NCI-H1417 (cell line): Measurements from ENCODE around the gene PRG3.
"Not testable (repeated sequence)": the region's sequence is repeated elsewhere in the genome, so short reads cannot be mapped to it uniquely, and the experiment has no call there.

Source experiments
- DNase-seq, 3 experiments: peaks; one replicate each; lab custom pipeline; 2025; lab: John Stamatoyannopoulos, UW

Gene PRG3

DNA sequence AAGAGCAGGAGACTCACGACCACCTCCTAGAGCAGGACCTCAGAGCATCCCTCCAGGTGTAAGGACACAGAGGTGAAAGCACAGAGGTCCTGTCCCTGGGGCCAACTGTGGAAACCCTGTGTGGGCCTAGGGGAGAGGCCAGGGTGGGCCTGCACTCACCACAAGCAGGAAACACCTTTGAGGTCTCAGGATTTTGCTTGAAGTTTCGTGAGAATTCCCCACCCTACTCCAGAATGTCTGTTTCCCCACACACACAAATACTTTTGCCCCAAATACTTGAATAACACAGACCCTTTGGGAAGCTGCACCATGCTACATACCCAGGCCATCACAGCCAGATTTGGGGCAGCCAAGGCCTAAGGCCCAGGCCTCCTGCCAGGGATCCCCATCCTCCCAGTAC lies 27.8 kb upstream of the PRG3 start:
- no peak for DNase-seq

DNA sequence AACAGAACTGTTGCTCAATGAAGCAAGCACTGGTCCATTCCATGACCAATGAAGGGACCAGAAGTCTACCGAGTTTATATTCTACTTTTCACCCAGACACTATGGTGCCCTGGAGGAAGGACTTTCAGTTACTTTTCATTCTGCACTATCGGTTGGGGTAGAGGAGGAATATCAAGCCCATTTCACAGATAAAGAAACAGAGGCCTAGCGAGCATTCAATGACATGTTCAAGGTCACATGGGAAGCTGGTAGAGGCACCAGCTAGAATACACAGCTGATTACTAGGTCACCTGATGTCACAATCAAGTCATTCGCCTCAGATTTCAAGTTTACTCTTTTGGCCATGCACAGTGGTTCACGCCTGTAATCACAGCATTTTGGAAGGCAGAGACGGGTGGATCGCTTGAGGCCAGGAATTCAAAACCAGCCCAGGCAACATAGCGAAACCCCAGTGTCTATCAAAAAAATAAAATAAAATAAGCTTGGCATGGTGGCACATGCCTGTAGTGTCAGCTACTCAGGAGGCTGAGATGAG lies 27.1 kb upstream of the PRG3 start:
- DNase-seq: no peak

- peak in 1 of 3 experiments; percentile 6 for DNase-seq
These were observed 26.3 kb upstream of the PRG3 start for GRCh38 chr11:57407010-57407920.

GRCh38 chr11:57406337-57406904 lies 25.5 kb upstream of the PRG3 start:
- no peak for DNase-seq

DNA sequence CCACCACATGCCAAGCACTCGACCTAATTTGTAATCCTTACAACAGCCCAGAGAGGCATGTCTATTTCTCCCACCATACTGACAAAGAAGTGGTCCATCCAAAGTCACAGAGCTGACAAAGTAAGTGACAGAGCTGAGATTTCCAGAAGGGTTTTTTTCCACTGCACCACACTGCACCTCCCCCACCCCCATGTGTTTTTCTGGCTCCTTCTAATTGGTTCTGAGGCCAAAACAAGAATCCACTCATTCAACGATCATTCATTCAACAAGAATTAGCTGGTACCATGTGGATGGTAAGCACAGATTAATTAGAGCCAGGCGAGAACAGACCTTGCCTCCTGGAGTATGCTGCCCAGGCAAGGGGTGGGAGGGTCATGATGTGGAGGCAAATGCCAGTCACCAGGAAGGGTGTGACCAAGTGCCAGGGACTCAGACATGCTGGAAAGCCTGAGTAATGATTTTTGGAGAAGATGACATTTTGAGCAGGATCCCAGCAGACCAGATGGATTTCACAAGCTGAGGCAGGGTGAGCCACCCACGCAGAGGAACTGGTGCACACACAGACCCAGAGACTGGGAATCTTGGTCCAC lies 24.4 kb upstream of the PRG3 start:
- DNase-seq: no peak

GRCh38 chr11:57403802-57404147 lies 22.8 kb upstream of the PRG3 start:
- DNase-seq: no peak

GRCh38 chr11:57403003-57403801 lies 22.3 kb upstream of the PRG3 start:
- not testable (repeated sequence) for DNase-seq

DNA sequence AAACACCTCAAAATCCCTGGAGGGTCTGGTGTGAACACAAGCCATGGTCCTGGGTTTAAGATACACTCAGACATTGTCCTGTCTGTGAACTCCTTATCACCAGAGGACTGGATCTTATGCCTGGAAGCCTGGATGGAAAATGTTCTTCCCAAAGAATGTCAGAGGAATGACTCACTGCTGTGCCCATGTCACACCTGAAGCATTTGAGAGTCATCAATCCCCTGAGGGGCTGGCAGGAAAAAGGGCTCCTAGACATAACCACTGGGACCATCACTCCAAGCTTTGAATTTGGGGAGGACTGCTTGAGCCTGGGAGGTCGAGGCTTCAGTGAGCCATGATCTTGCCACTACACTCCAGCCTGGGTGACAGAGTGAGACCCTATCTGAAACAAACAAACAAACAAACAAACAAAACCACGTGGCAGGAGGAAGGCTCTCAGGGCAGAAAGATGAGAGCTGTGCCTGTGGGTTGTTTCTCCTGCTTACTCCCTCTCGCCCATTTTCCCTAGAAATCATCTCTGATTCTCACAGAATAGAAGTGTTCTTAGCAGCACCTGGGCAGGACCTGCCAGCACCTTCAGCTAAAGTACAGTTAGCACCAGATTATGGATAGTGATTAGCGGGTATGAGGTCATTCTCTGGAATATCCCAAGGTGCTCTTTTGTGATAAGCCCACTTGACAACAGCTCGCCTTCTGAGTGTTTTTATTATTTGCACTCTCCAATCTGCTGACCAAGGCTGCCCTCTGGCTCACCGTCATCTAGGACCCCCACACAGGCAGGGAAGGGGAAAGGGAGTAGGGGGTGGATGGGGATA lies 21.4 kb upstream of the PRG3 start:
- DNase-seq: peak in 1 of 3 experiments; percentile 35

- DNase-seq: no peak
These were observed 19.1 kb upstream of the PRG3 start for GRCh38 chr11:57399972-57400578.

DNA sequence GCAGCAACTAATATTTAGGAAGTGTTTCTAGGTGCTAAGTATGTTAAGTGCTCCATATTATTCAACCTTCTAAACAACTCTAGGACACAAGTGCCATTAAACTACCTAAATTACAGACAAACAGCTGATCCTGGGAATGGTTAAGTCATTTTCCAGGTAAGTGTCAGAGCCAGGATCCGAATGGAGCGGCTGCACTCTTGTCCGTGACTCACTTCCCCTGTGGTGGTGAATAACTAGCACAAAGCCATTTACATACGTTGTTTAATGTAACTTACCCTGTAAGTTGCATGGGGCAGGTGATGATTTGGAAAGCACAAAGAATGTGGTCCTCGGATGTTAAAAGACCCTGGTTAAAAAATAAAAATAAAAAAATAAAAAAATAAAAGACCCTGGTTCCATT lies 18.3 kb upstream of the PRG3 start:
- no peak for DNase-seq

GRCh38 chr11:57397394-57397990 lies 16.5 kb upstream of the PRG3 start:
- no peak for DNase-seq

DNA sequence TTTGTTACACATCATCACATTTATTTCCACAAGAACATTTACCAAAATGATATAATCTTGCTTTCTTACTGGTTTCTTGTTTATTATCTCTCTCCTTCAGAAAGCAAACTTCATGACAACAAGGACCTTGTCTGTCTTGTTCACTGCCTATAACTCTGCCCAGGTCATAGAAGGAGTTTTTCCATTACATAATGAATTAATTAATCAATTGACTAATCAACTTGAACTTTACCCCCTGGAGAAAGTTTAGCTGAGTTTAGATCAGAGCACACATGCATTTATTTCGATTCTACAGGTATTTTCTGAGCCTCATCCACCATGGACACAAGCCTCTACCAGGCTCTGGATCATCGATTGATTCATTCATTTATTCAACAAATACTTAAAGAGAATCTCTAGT lies 15.8 kb upstream of the PRG3 start:
- no peak for DNase-seq

DNA sequence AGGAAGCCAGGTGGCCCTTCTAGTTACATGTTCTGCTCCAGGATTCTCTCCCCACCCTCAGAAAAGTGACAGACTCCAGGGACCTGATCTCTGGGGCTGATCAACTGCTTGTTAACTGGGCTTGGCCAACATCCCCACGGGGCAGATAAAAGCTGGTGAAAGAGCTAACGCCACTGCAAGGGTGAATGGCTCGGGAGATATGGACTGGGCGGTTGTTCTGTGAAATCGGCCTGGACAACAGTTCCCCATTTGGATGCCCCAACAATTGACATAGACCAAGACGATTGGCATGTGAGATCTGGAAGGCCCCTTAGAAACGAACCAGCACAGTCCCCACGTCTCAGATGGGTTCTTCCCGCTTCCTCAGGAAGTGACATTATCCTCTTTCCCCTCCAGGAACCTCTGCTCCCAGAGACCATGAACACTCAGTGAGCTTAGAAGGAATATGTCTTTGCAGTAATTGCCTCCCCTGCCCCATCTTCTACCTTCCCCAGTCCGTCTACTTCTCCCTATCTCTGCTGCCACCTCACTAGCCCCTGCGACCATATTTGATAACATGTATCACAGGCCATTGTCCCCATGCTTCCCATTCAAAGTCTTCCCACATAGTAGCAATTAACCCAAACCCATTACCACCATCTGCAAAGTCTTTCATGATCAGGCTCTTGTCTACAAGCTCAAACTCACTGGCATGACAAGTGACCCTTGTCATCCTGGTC lies 15.1 kb upstream of the PRG3 start:
- no peak for DNase-seq

GRCh38 chr11:57394203-57394965 lies 13.4 kb upstream of the PRG3 start:
- DNase-seq: no peak

DNA sequence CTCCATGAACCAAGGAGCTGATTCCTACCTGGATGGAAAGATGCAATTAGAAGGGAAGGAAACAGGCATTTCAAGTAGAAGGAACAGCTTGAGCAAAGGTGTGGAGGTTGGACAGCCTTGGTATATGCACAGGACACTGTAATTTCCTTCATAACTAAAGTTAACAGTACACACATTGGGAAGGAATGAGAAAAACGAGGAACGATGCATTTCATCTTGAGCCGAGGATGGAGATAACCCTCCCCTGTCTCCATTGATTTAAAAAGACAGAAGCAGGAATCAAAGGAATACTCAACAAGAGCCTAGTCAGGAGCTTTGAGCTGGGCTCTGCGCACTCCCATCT lies 11.8 kb upstream of the PRG3 start:
- DNase-seq: no peak

- DNase-seq: no peak
These were observed 11.3 kb upstream of the PRG3 start for GRCh38 chr11:57392066-57392762.

DNA sequence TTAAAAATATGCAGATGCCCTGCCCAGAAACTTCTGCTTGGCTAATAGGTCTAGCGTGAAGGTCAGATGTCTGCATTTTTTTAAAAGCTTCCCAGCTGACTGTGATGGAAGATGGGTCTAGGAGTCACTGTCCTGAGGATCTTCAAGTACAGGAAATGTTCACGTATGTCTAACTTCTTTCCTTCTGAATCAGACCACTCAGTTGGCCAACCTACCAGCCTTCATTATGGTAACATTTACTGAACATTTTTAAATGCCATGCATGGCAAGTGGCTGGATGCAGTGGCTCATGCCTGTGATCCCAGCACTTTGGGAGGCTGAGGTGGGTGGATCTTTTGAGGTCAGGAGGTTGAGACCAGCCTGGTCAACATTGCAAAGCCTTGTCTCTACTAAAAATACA lies 10.6 kb upstream of the PRG3 start:
- DNase-seq: no peak

DNA sequence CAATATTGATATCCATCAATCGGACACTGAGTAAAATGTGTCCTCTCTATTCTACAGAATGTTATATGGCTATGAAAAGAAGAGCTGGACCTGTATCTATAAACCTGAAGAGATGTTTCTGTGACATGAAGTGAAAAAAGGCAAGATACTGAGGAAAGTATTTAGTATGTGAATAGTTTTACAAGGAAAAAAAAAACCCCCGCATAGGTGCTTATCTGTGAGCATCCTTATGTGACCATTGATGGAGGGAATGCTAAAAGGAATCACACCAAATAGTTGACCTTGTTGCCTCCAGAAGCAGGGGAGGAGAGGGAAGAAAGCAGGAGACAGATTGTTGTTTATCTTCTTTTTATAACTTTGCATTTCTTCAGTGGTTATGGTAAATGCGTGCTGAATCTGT lies 10.2 kb upstream of the PRG3 start:
- DNase-seq: no peak

DNA sequence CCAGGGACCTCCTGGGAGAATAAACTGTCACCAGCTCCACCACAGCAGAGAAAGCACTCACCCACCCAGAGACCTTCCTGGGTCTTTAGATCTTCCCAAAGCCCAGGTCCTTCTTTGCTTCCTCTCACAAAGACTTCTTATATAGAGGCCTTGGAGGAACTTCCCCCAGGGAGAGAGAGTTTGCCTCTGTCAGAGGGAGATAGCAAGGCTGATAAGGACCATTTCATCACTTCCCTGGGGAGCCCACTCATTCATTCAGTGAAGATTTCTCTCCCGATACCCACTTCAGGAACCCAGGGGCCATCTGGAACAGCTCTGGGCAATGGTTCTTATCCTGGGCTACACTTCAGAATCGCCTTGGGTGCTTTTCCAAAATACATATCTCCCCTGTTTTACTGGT lies 9.6 kb upstream of the PRG3 start, which contains the start of gene PRG2:
PRG2 (minus strand) TSS at position 116 of the 400 bp plus-strand sequence. CDS start 706 bp downstream, outside the sequence.
- no peak for DNase-seq
